HG03060 (cell line): ENCODE results near the gene UGT2B15.
"Not testable (repeated sequence)": the region's sequence is repeated elsewhere in the genome, so short reads cannot be mapped to it uniquely, and the experiment has no call there.

Source experiments
- ATAC-seq: cut with Tn5 transposase; IDR thresholded peaks from one replicate; pipeline ENCODE4 v1.9.1; 2021; ENCODE audit warnings: low read depth, moderate number of reproducible peaks; ENCODE audit not compliant: unreplicated experiment

Gene UGT2B15

GRCh38 chr4:68656445-68656973 lies 13.9 kb downstream of the UGT2B15 start:
- ATAC-seq = peak; percentile 31

GRCh38 chr4:68655764-68656444 lies 14.5 kb downstream of the UGT2B15 start:
- peak; percentile 3 for ATAC-seq

GRCh38 chr4:68654946-68655721 lies 15.3 kb downstream of the UGT2B15 start:
- ATAC-seq = no peak

GRCh38 chr4:68651932-68652331 lies 18.5 kb downstream of the UGT2B15 start:
- no peak for ATAC-seq

- no peak for ATAC-seq
Observed at GRCh38 chr4:68630371-68630770, 40.1 kb downstream of the UGT2B15 start.

GRCh38 chr4:68622731-68623130 lies 47.7 kb downstream of the UGT2B15 start:
- ATAC-seq = not testable (repeated sequence)

GRCh38 chr4:68617003-68617698 lies 53.3 kb downstream of the UGT2B15 start:
- no peak for ATAC-seq

GRCh38 chr4:68615699-68616422 lies 54.6 kb downstream of the UGT2B15 start:
- no peak for ATAC-seq

GRCh38 chr4:68613752-68614151 lies 56.7 kb downstream of the UGT2B15 start:
- ATAC-seq = no peak

GRCh38 chr4:68606240-68606639 lies 64.2 kb downstream of the UGT2B15 start:
- ATAC-seq = no peak

GRCh38 chr4:68599150-68599549 lies 71.3 kb downstream of the UGT2B15 start:
- no peak for ATAC-seq

GRCh38 chr4:68597482-68597881 lies 73.0 kb downstream of the UGT2B15 start:
- ATAC-seq = no peak
